Gastrocnemius medialis (tissue), 4 donors: ENCODE measurements around the gene RABAC1. TPM values are rescaled to one million over a fixed set of nuclear protein-coding genes. Genes with fewer than 3 reads are reported as not detected.
A peak's percentile ranks its signal among the peaks of the same experiment; 100 is the strongest.

Source experiments
- ATAC-seq, 2 donors: fragments of 150-250 bp; one replicate each; pipeline ENCODE4 v1.9.1; 2016
- DNase-seq, 2 donors: peaks; one replicate each; pipeline ENCODE4 v3.0.0-alpha.2; 2019
- H3K27ac ChIP-seq, 4 donors: fragments of 200-600 bp; sonication (generic); 1 replicate in 1 of 4; 2 replicates in 3 of 4; pipeline ENCODE4 v1.5.1; 2016 to 2018; ENCODE audit warnings: mild to moderate bottlenecking in 2 of 4, moderate library complexity in 1 of 4
- H3K27me3 ChIP-seq, 3 donors: fragments of 200-600 bp; sonication (generic) in 2 of 3; 1 replicate in 1 of 3; 2 replicates in 2 of 3; pipeline versions ENCODE4 v1.5.1 to v1.6.0; 2016 to 2019; ENCODE audit warnings: mild to moderate bottlenecking in 1 of 3, moderate library complexity in 1 of 3
- H3K36me3 ChIP-seq, 2 donors: fragments of 200-600 bp; sonication (generic) in 1 of 2; one replicate each; pipeline ENCODE4 v1.5.1; 2017 to 2018
- H3K4me1 ChIP-seq, 2 donors: fragments of 200-600 bp; sonication (generic) in 1 of 2; one replicate each; pipeline ENCODE4 v1.5.1; 2016 to 2017; ENCODE audit warnings: mild to moderate bottlenecking in 2 of 2
- H3K4me3 ChIP-seq, 4 donors: fragments of 200-600 bp; sonication (generic) in 3 of 4; 1 replicate in 1 of 4; 2 replicates in 3 of 4; pipeline ENCODE4 v1.5.1; 2016 to 2019; ENCODE audit warnings: mild to moderate bottlenecking in 2 of 4
- H3K9me3 ChIP-seq, 3 donors: fragments of 200-600 bp; sonication (generic) in 2 of 3; 1 replicate in 1 of 3; 2 replicates in 2 of 3; pipeline ENCODE4 v1.5.1; 2016 to 2019
- POLR2A ChIP-seq, 2 donors: fragments of 450-650 bp; IDR thresholded peaks; one replicate each; pipeline ENCODE4 v1.6.1; 2017; ENCODE audit warnings: antibody characterized with exemption in 2 of 2, mild to moderate bottlenecking in 2 of 2, moderate library complexity in 2 of 2
- in situ Hi-C, 4 donors: fragments of 200-750 bp; cut with MboI; loops; one replicate each; pipeline versions ENCODE4 v1.15.0 to v1.8.0; 2017; ENCODE audit warnings: low sequenced_read_pairs in 4 of 4
- intact Hi-C: fragments of 100-400 bp; cut with DNase I; formaldehyde crosslinking; loops from one replicate; pipeline ENCODE4 v1.15.1; 2023; ENCODE audit warnings: low total_unique reads
- total RNA-seq, 4 donors: library from RNA; depleted of rRNA; stranded (reverse); fragments of >200 nt; gene quantifications; one replicate each; pipeline versions ENCODE4 v1.1.0 to v1.2.3, GENCODE V29; 2016
- TF ChIP-seq, protein P1 (sequence below), 5 experiments: fragments of 450-650 bp in 3 of 5; fragments of 200-600 bp in 2 of 5; sonication (generic) in 2 of 5; IDR thresholded peaks in 4 of 5; conservative IDR thresholded peaks in 1 of 5; 1 replicate in 4 of 5; 2 replicates in 1 of 5; pipeline ENCODE4 v1.5.1; 2016 to 2019; ENCODE audit warnings: antibody characterized with exemption in 5 of 5, mild to moderate bottlenecking in 3 of 5, moderate library complexity in 3 of 5

RABAC1 gene
- total RNA-seq, 4 donors from 2014 or later, result 94.4 to 146 (median 110) TPM

DNA sequence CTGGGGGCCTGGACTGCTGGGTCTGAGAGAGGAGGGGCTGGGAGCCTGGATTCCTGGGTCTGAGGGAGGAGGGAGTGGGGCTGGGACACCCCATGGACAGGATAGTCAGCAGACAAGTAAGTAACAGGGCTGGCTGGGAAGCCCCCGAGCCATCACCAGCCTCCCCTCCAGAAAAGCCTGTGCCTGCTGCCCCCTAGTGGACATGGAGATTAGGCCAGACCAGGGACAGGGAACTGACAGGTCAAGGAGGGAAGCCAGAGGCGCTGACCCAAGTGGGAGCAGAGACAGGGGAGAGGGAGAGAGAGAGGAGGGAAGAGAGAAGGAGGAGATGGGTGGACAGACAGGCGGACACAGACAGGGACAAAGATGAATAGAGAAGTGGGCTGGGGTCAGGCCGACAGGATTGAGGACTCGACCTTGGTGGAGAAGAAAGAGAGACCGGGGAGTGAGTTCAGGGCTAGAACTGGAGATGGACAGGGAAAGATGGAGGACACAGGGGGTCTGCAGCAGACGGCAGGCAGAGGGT is 24.2 kb downstream of the RABAC1 start:
- no peak for TF ChIP-seq POLR2A (IDR thresholded peaks at IDR 0.05)
- TF ChIP-seq, protein P1, sequence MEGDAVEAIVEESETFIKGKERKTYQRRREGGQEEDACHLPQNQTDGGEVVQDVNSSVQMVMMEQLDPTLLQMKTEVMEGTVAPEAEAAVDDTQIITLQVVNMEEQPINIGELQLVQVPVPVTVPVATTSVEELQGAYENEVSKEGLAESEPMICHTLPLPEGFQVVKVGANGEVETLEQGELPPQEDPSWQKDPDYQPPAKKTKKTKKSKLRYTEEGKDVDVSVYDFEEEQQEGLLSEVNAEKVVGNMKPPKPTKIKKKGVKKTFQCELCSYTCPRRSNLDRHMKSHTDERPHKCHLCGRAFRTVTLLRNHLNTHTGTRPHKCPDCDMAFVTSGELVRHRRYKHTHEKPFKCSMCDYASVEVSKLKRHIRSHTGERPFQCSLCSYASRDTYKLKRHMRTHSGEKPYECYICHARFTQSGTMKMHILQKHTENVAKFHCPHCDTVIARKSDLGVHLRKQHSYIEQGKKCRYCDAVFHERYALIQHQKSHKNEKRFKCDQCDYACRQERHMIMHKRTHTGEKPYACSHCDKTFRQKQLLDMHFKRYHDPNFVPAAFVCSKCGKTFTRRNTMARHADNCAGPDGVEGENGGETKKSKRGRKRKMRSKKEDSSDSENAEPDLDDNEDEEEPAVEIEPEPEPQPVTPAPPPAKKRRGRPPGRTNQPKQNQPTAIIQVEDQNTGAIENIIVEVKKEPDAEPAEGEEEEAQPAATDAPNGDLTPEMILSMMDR (IDR thresholded peaks at IDR 0.05 in 4 of 5, conservative IDR thresholded peaks at IDR 0.05 in 1 of 5), result peak; percentile 49 to 74 (median 68)
- ATAC-seq (peak; percentile 47 to 64), DNase-seq (peak; percentile 12 to 30)
- Histone ChIP-seq H3K4me3 (no peak overlapping the region), H3K36me3 (no peaks in the 10 kb centered on the region), H3K27me3 (peaks cover 57 to 70% (median 68%) of the 10 kb centered on the region in 3 donors), H3K9me3 (no peaks in the 10 kb centered on the region), H3K4me1 (peaks cover 0 to under 1% of the 10 kb centered on the region in 2 donors), H3K27ac (no peak overlapping the region)
- intact Hi-C loops (no loop called here), in situ Hi-C loops (no loop called here)

DNA sequence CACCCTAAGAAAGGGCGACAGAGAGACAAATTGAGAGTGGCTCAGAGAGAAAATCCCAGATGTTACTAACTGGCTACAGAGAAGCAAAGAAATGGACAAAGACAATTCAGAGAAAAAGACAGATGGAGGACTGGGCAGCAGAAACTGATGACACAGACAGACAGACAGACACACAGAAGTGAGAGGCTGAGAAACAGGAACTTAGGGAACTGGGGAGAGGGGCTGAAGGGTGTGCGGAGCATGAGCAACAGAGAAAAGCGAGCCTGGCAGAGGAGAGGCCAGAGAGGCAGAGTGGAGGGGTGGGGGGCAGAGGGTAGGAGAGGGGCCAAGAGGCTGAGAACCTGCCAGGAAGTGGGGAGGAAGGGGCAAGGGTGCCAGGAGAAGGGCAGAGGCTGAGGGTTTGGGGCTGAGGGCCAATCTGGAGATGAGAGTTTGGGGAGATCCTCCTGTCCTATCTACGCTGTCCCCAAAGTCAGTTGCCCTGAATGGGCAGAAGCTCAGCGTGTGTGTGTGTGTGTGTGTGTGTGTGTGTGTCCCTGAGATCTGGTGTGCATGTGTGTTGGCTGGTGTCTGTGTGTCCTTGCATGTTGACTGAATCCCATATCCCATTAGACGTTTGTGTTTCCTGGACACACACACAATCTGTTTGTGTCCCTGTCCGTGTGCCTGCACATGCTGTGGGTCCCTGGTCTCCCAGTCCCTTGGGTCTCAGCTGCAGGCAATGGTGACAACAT is 25.3 kb downstream of the RABAC1 start:
- Histone ChIP-seq H3K36me3 (no peaks in the 10 kb centered on the region), H3K27me3 (peaks cover 64 to 75% (median 74%) of the 10 kb centered on the region in 3 donors), H3K4me1 (peaks cover 0 to under 1% of the 10 kb centered on the region in 2 donors), H3K4me3 (no peak overlapping the region), H3K27ac (no peak overlapping the region), H3K9me3 (no peaks in the 10 kb centered on the region)
- intact Hi-C loops, result no loop called here
- DNase-seq, result no peak
- no peak for ATAC-seq
- in situ Hi-C loops, result no loop called here
- no peak for TF ChIP-seq POLR2A (IDR thresholded peaks at IDR 0.05)
- TF ChIP-seq, protein P1 (IDR thresholded peaks at IDR 0.05 in 4 of 5, conservative IDR thresholded peaks at IDR 0.05 in 1 of 5), result no peak

DNA sequence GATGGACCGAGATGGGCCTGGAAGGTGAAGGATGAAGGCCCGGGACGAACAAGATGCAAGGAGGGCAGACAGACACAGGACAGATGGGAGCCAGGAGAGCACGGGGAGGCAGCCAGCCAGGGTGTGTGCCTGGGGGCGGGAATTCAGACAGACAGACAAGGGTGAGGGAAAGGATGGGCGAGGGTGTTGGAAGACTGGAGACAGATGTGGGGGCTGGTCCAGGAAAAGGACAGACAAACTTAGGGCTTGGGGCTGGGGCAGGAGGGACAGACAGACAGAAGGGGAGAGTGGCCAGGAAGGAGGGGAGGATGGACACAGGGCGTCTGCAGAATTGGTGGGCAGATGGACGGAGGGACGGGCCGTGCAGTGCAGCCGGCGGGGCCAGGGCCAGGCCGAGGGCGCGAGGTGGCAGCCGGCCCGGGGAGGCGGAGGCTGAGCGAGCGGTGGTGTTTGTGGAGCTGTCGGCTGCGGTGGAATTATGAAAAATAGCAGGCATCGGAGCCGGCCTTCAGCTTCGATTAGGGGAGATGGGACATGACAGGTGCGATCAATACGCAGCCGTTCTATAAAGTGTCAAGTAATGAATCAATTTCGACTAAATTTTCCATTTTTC is 26.3 kb downstream of the RABAC1 start:
- ATAC-seq (no peak), DNase-seq (no peak)
- H3K36me3 ChIP-seq, result no peaks in the 10 kb centered on the region
- H3K27me3 ChIP-seq, result peaks cover 73 to 86% (median 78%) of the 10 kb centered on the region in 3 donors
- intact Hi-C loops (no loop called here), in situ Hi-C loops (no loop called here)
- no peaks in the 10 kb centered on the region for H3K9me3 ChIP-seq
- no peak for TF ChIP-seq POLR2A (IDR thresholded peaks at IDR 0.05)
- TF ChIP-seq, protein P1 (IDR thresholded peaks at IDR 0.05 in 4 of 5, conservative IDR thresholded peaks at IDR 0.05 in 1 of 5), result no peak
- H3K27ac ChIP-seq, result no peak overlapping the region
- peaks cover 0 to 7% of the 10 kb centered on the region in 2 donors for H3K4me1 ChIP-seq
- H3K4me3 ChIP-seq, result no peak overlapping the region

DNA sequence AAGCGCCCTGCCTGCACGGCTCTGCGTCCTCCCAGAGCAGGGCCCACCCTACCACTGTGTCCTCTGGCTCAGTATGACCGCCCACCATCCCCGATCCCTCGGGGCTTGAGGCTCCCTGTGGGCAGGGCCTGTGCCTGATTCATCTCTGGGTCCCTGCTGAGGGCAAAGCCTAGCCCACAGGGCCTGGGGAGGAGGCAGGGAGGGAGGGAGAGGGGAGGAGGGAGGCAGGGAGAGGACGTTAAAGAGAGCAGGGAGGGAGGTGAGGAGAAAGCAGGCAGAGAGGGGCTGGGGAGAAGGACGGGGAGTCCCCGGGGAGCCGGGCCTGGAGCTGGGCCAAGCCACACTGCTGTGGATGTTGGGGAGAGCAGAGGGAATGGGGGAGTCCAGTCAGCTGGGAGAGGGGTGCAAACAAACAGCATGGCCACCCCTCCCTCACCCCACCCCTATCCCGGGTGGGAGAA is 26.8 kb downstream of the RABAC1 start:
- intact Hi-C loops, result no loop called here
- no peak for ATAC-seq

More for the DNA sequence above, 26.8 kb downstream of the RABAC1 start:
- Histone ChIP-seq H3K36me3 (no peaks in the 10 kb centered on the region), H3K27me3 (peaks cover 75 to 91% (median 82%) of the 10 kb centered on the region in 3 donors), H3K9me3 (no peaks in the 10 kb centered on the region), H3K4me3 (no peak overlapping the region), H3K4me1 (peaks cover 0 to 9% of the 10 kb centered on the region in 2 donors), H3K27ac (no peak overlapping the region)
- in situ Hi-C loops, result no loop called here
- TF ChIP-seq POLR2A (IDR thresholded peaks at IDR 0.05), result no peak
- TF ChIP-seq, protein P1 (IDR thresholded peaks at IDR 0.05 in 4 of 5, conservative IDR thresholded peaks at IDR 0.05 in 1 of 5), result no peak
- DNase-seq, result no peak
